H1 (cell line): ENCODE measurements around the gene NAV2. TPM values are rescaled to one million over a fixed set of nuclear protein-coding genes. Genes with fewer than 3 reads are reported as not detected.

Experiments
- CTCF ChIA-PET: fragments of 300-600 bp; sonication (Branson Sonifier 250); formaldehyde crosslinking; loops from one replicate; lab custom pipeline; 2021; ENCODE audit not compliant: partially characterized antibody; lab: Charles Lee
- POLR2A ChIA-PET: fragments of 300-600 bp; sonication (Branson Sonifier 250); formaldehyde crosslinking; loops from one replicate; lab custom pipeline; 2021; ENCODE audit warnings: inconsistent platforms; ENCODE audit not compliant: partially characterized antibody; lab: Charles Lee
- DNase-seq, 2 experiments: peaks; one replicate each; pipeline versions ENCODE4 v3.0.0 to v3.0.0-alpha.2; 2010 to 2022; ENCODE audit warnings: low spot score in 2 of 2, low read depth in 1 of 2, mixed read lengths in 1 of 2
- FAIRE-seq: peaks from 2 replicates; lab custom pipeline; 2011; peaks lifted over from hg19 to GRCh38; lab: Jason Lieb, UNC
- H2AFZ ChIP-seq: 2 replicates; pipeline ENCODE4 v1.8.1; 2012; ENCODE audit warnings: low read length, inconsistent platforms
- H2AK5ac ChIP-seq: 2 replicates; pipeline ENCODE4 v1.6.1; 2013; ENCODE audit warnings: low read depth, low read length
- H2BK120ac ChIP-seq: replicated peaks from 2 replicates; pipeline ENCODE3; 2013; ENCODE audit warnings: low read depth, low read length, inconsistent platforms
- H2BK12ac ChIP-seq: 2 replicates; pipeline ENCODE4 v1.6.1; 2013; ENCODE audit warnings: low read depth, low read length
- H2BK15ac ChIP-seq: 2 replicates; pipeline ENCODE4 v1.6.1; 2013; ENCODE audit warnings: low read length
- H2BK20ac ChIP-seq: 2 replicates; pipeline ENCODE4 v1.6.1; 2013; ENCODE audit warnings: low read length
- H2BK5ac ChIP-seq: 2 replicates; pipeline ENCODE4 v1.6.1; 2013; ENCODE audit warnings: low read depth, low read length
- H3K14ac ChIP-seq: 2 replicates; pipeline ENCODE4 v1.6.1; 2013; ENCODE audit warnings: inconsistent platforms; ENCODE audit not compliant: insufficient read length
- H3K18ac ChIP-seq: 2 replicates; pipeline ENCODE4 v1.6.1; 2013; ENCODE audit warnings: low read length; ENCODE audit errors: extremely low read depth
- H3K23ac ChIP-seq: 2 replicates; pipeline ENCODE4 v1.6.1; 2013; ENCODE audit warnings: inconsistent platforms; ENCODE audit not compliant: insufficient read length
- H3K23me2 ChIP-seq: 2 replicates; pipeline ENCODE4 v1.6.1; 2013; ENCODE audit warnings: low read depth, low read length
- H3K27ac ChIP-seq: 2 replicates; pipeline ENCODE4 v1.6.1; 2011; ENCODE audit warnings: low read depth, low read length, inconsistent platforms
- H3K27me3 ChIP-seq, 4 experiments: replicated peaks in 1 of 4; 1 replicate in 1 of 4; 2 replicates in 3 of 4; pipeline versions ENCODE4 v1.6.1 to v1.8.1; 2011 to 2013; ENCODE audit warnings: low read length in 3 of 4, mild to moderate bottlenecking in 3 of 4, inconsistent platforms in 2 of 4, mixed read lengths in 2 of 4, moderate library complexity in 1 of 4; ENCODE audit not compliant: control insufficient read depth in 3 of 4, insufficient read depth in 3 of 4; ENCODE audit errors: extremely low read depth in 1 of 4
- H3K36me3 ChIP-seq, 4 experiments: 2 replicates each; pipeline versions ENCODE4 v1.6.1 to v1.8.1; 2011 to 2013; ENCODE audit warnings: mild to moderate bottlenecking in 4 of 4, low read length in 3 of 4, moderate library complexity in 2 of 4, control low read depth in 1 of 4, inconsistent platforms in 1 of 4; ENCODE audit not compliant: insufficient read depth in 4 of 4, control insufficient read depth in 2 of 4
- H3K4ac ChIP-seq: replicated peaks from 2 replicates; pipeline ENCODE3; 2013; ENCODE audit warnings: low read length, low read depth, mixed read lengths, inconsistent platforms; ENCODE audit not compliant: insufficient read length
- H3K4me1 ChIP-seq, 4 experiments: replicated peaks in 1 of 4; 1 replicate in 1 of 4; 2 replicates in 3 of 4; pipeline versions ENCODE4 v1.6.1 to v1.8.1; 2011 to 2013; ENCODE audit warnings: low read length in 3 of 4, inconsistent platforms in 2 of 4, mixed read lengths in 1 of 4; ENCODE audit not compliant: insufficient read depth in 4 of 4, control insufficient read depth in 3 of 4
- H3K4me2 ChIP-seq, 2 experiments: 2 replicates each; pipeline versions ENCODE4 v1.6.1 to v1.8.1; 2011 to 2013; ENCODE audit warnings: low read depth in 2 of 2, low read length in 2 of 2, control low read depth in 1 of 2, inconsistent platforms in 1 of 2, mild to moderate bottlenecking in 1 of 2; ENCODE audit not compliant: insufficient read depth in 1 of 2
- H3K4me3 ChIP-seq, 4 experiments: fragments of 200-600, 300-600 bp in 1 of 4; sonication (generic), shearing (Covaris generic), sonication (Bioruptor Twin) in 1 of 4; 2 replicates each; pipeline versions ENCODE4 v1.5.1 to v1.8.1; 2011 to 2016; ENCODE audit warnings: low read length in 4 of 4, low read depth in 3 of 4, control low read depth in 2 of 4, inconsistent platforms in 2 of 4, mild to moderate bottlenecking in 2 of 4, mixed read lengths in 1 of 4, moderate library complexity in 1 of 4; ENCODE audit not compliant: insufficient read depth in 2 of 4; ENCODE audit errors: extremely low read depth in 1 of 4
- H3K56ac ChIP-seq: replicated peaks from 2 replicates; pipeline ENCODE3; 2013; ENCODE audit warnings: low read depth, mild to moderate bottlenecking, mixed read lengths, low read length, inconsistent platforms; ENCODE audit not compliant: insufficient read length
- H3K79me1 ChIP-seq: 2 replicates; pipeline ENCODE4 v1.6.1; 2013; ENCODE audit warnings: low read depth, low read length, control low read depth
- H3K79me2 ChIP-seq, 2 experiments: 2 replicates each; pipeline versions ENCODE4 v1.6.1 to v1.8.1; 2012 to 2013; ENCODE audit warnings: low read length in 2 of 2, mild to moderate bottlenecking in 2 of 2, inconsistent platforms in 1 of 2; ENCODE audit not compliant: insufficient read depth in 2 of 2, control insufficient read depth in 1 of 2
- H3K9ac ChIP-seq, 4 experiments: replicated peaks in 1 of 4; 1 replicate in 1 of 4; 2 replicates in 3 of 4; pipeline versions ENCODE4 v1.6.1 to v1.8.1; 2011 to 2013; ENCODE audit warnings: low read depth in 3 of 4, low read length in 3 of 4, control low read depth in 2 of 4, mild to moderate bottlenecking in 2 of 4, moderate library complexity in 2 of 4, inconsistent platforms in 1 of 4; ENCODE audit errors: extremely low read depth in 1 of 4
- H3K9me3 ChIP-seq, 2 experiments: 2 replicates each; pipeline versions ENCODE4 v1.6.1 to v1.8.1; 2012 to 2013; ENCODE audit warnings: mild to moderate bottlenecking in 2 of 2, moderate library complexity in 2 of 2, control low read depth in 1 of 2, inconsistent platforms in 1 of 2, low read depth in 1 of 2, low read length in 1 of 2, mixed read lengths in 1 of 2; ENCODE audit not compliant: insufficient read depth in 2 of 2
- H4K20me1 ChIP-seq, 2 experiments: replicated peaks in 1 of 2; 2 replicates each; pipeline versions ENCODE3 to v1.8.1; 2011 to 2013; ENCODE audit warnings: inconsistent platforms in 2 of 2, low read length in 2 of 2, mild to moderate bottlenecking in 1 of 2; ENCODE audit not compliant: insufficient read depth in 2 of 2, control insufficient read depth in 1 of 2
- H4K5ac ChIP-seq: 2 replicates; pipeline ENCODE4 v1.6.1; 2013; ENCODE audit warnings: low read length, low read depth, mixed read lengths, inconsistent platforms; ENCODE audit not compliant: insufficient read length
- H4K8ac ChIP-seq: 2 replicates; pipeline ENCODE4 v1.8.0; 2013; ENCODE audit warnings: mild to moderate bottlenecking, moderate library complexity, low read length, inconsistent platforms; ENCODE audit not compliant: insufficient read depth; ENCODE audit errors: extremely low read depth
- H4K91ac ChIP-seq: replicated peaks from 2 replicates; pipeline ENCODE3; 2013; ENCODE audit warnings: low read length, mixed read lengths, inconsistent platforms; ENCODE audit not compliant: insufficient read length
- SP1 ChIP-seq: IDR thresholded peaks from 2 replicates; pipeline ENCODE4 v1.6.1; 2011; ENCODE audit warnings: low read depth, low read length
- SRF ChIP-seq: IDR thresholded peaks from 2 replicates; pipeline ENCODE4 v1.6.1; 2011; ENCODE audit warnings: mild to moderate bottlenecking, low read depth, low read length, moderate library complexity
- YY1 ChIP-seq: IDR thresholded peaks from 2 replicates; pipeline ENCODE4 v1.6.1; 2011; ENCODE audit warnings: low read depth, mild to moderate bottlenecking, low read length
- WGBS, 2 experiments: shearing (Covaris generic) in 1 of 2; methylation state at CpG; one replicate each; pipeline versions ENCODE4 v1.1.6 to v1.1.7; 2013 to 2015; ENCODE audit warnings: low lambda C conversion rate in 2 of 2, mixed read lengths in 2 of 2, inconsistent platforms in 1 of 2, low coverage in 1 of 2, missing lambda C conversion rate in 1 of 2; ENCODE audit not compliant: insufficient replicate concordance in 2 of 2, insufficient coverage in 1 of 2, insufficient read length in 1 of 2; ENCODE audit errors: extremely low coverage in 1 of 2, missing lambda C conversion rate in 1 of 2; 5-methylcytosine and 5-hydroxymethylcytosine counted together
- polyA plus RNA-seq, 7 experiments: library from polyadenylated mRNA; depleted of rRNA in 3 of 7; stranded (reverse) in 5 of 7; unstranded in 2 of 7; fragments of >200 nt in 5 of 7; fragments of 200-250 nt in 2 of 7; gene quantifications; 1 replicate in 5 of 7; 2 replicates in 1 of 7; 4 replicates in 1 of 7; pipeline versions ENCODE4 v1.2.1 to v1.2.3, GENCODE V29; 2011 to 2013; ENCODE audit warnings: missing spikeins in 2 of 7, mixed read lengths in 2 of 7
- total RNA-seq: library from RNA; stranded (reverse); fragmentation: NEBNext Ultra II Directional; extraction: Animal tissue kit (Norgen Biotek cat#: 25700); gene quantifications from 2 replicates; pipeline ENCODE4 v1.2.1, GENCODE V29; 2021

NAV2 gene
- total and polyA plus RNA-seq, 2 of the 8 experiments (the other 6 are each of a cell fraction or from before 2014, with no cell fraction given), result 35.6 to 73.6 TPM

GRCh38 chr11:19805827-19806226 is 93.2 kb downstream of the NAV2 start:
- H3K18ac ChIP-seq, result no peak overlapping the region
- H3K4ac ChIP-seq, result no peak overlapping the region
- no peak overlapping the region for H4K91ac ChIP-seq
- H4K5ac ChIP-seq, result no peak overlapping the region
- H2BK120ac ChIP-seq, result no peak overlapping the region
- H3K14ac ChIP-seq, result no peak overlapping the region
- no peak overlapping the region for H3K4me2 ChIP-seq
- H2AFZ ChIP-seq, result no peak overlapping the region
- no peak overlapping the region for H2BK20ac ChIP-seq
- no peaks in the 10 kb centered on the region for H3K23me2 ChIP-seq
- peaks cover 0 to 2% of the 10 kb centered on the region in 2 experiments for H4K20me1 ChIP-seq
- no peak overlapping the region for H4K8ac ChIP-seq
- no peak for DNase-seq
- H3K79me2 ChIP-seq, result peaks cover 5 to 98% of the 10 kb centered on the region in 2 experiments; a peak in 3 of 4 replicates
- no peak overlapping the region for H2BK12ac ChIP-seq
- H3K9ac ChIP-seq, result no peak overlapping the region
- no peaks in the 10 kb centered on the region for H3K27me3 ChIP-seq
- H2BK15ac ChIP-seq, result no peak overlapping the region
- POLR2A ChIA-PET, result interaction anchor here (1.4 kb wide), 1 partner anchor 12 kb away, joined by 5 read pairs; no protein-coding TSS in a partner anchor
- H3K56ac ChIP-seq, result no peak overlapping the region
- H3K23ac ChIP-seq, result no peak overlapping the region
- H3K9me3 ChIP-seq, result no peaks in the 10 kb centered on the region
- no peak overlapping the region for H3K4me3 ChIP-seq
- H2BK5ac ChIP-seq, result no peak overlapping the region
- no peak overlapping the region for H3K27ac ChIP-seq
- CTCF ChIA-PET, result interaction anchor here (1.2 to 3.7 kb wide), 4 partner anchors 8 to 66 kb away, joined by 3 to 13 read pairs (median 6); no protein-coding TSS in a partner anchor
- no peak for FAIRE-seq
- peaks cover 19 to 36% (median 24%) of the 10 kb centered on the region in 4 experiments; a peak in 6 of 7 replicates for H3K4me1 ChIP-seq
- no peak for TF ChIP-seq YY1
- no peak for TF ChIP-seq SP1
- TF ChIP-seq SRF, result no peak
- peaks cover 4% of the 10 kb centered on the region; the same call in 1 of the 2 replicates for H3K79me1 ChIP-seq
- H2AK5ac ChIP-seq, result no peak overlapping the region
- H3K36me3 ChIP-seq, result peaks cover 0 to 8% (median 2%) of the 10 kb centered on the region in 4 experiments; a peak in 3 of 8 replicates
- WGBS, 2 experiments, result 98% methylated on average over 2 of the region's 2 CpGs; no CpG with 5 or more reads in 1 of the 2 experiments
